Measurements from ENCODE around the gene NAGLU. TPM values are rescaled to one million over a fixed set of nuclear protein-coding genes. Genes with fewer than 3 reads are reported as not detected.

NAGLU gene
- total and polyA plus RNA-seq, 2 experiments from 2014 or later = 76.4 to 121 TPM

GRCh38 chr17:42514279-42514678, 21.8 kb upstream of the NAGLU start:
- no peak overlapping the region for H2AFZ ChIP-seq
- H3K9me2 ChIP-seq (replicated peaks; ENCODE audit: insufficient read depth) = no peaks in the 10 kb centered on the region
- H3K4me2 ChIP-seq = no peak overlapping the region
- TF ChIP-seq EZH2 (IDR thresholded peaks at IDR 0.05; ENCODE audit: borderline replicate concordance) = no peak
- TF ChIP-seq EZH2phosphoT487 (IDR thresholded peaks at IDR 0.05; ENCODE audit: low read depth, severe bottlenecking, unreplicated experiment) = no peak
- TF ChIP-seq, protein P1, sequence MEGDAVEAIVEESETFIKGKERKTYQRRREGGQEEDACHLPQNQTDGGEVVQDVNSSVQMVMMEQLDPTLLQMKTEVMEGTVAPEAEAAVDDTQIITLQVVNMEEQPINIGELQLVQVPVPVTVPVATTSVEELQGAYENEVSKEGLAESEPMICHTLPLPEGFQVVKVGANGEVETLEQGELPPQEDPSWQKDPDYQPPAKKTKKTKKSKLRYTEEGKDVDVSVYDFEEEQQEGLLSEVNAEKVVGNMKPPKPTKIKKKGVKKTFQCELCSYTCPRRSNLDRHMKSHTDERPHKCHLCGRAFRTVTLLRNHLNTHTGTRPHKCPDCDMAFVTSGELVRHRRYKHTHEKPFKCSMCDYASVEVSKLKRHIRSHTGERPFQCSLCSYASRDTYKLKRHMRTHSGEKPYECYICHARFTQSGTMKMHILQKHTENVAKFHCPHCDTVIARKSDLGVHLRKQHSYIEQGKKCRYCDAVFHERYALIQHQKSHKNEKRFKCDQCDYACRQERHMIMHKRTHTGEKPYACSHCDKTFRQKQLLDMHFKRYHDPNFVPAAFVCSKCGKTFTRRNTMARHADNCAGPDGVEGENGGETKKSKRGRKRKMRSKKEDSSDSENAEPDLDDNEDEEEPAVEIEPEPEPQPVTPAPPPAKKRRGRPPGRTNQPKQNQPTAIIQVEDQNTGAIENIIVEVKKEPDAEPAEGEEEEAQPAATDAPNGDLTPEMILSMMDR (IDR thresholded peaks at IDR 0.05; ENCODE audit: poor library complexity) = no peak
- no peak overlapping the region for H3K27ac ChIP-seq
- peaks cover 34% of the 10 kb centered on the region for H3K4me1 ChIP-seq (ENCODE audit: insufficient read depth)
- no peaks in the 10 kb centered on the region for H3K9me3 ChIP-seq (ENCODE audit: low read depth)
- no peak for DNase-seq (ENCODE audit: low spot score)
- H3K4me3 ChIP-seq = no peak overlapping the region
- H4K20me1 ChIP-seq (ENCODE audit: insufficient read depth, poor library complexity, severe bottlenecking) = no peaks in the 10 kb centered on the region
- H3K27me3 ChIP-seq = no peaks in the 10 kb centered on the region
- H3K79me2 ChIP-seq = no peaks in the 10 kb centered on the region
- WGBS (ENCODE audit: low lambda C conversion rate, missing lambda C conversion rate) = 98% methylated on average over 11 of the region's 11 CpGs
- no peaks in the 10 kb centered on the region for H3K36me3 ChIP-seq (replicated peaks; ENCODE audit: insufficient read depth, low read depth)

DNA sequence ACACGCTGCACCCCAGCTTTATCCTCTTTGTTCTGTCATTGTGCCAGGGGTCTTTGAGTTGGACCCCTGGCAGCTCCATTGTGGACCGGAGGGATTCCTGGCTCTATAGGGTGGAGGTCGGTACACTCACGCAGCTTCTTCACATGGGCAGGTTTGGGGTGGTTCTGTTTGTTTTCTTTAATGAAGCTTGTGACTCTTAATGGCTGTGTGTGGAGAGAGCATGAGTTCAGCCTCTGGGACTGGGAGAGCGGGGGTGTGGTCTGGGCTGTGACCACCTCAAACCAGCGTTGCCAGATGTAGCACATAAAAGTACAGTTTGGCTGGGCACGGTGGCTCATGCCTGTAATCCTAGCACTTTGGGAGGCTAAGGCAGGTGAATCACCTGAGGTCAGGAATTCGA, 21.2 kb upstream of the NAGLU start:
- Histone ChIP-seq H3K4me3 (no peak overlapping the region), H3K4me2 (no peak overlapping the region), H4K20me1 (ENCODE audit: insufficient read depth, poor library complexity, severe bottlenecking) (no peaks in the 10 kb centered on the region), H3K4me1 (ENCODE audit: insufficient read depth) (peaks cover 40% of the 10 kb centered on the region), H2AFZ (no peak overlapping the region), H3K9me3 (ENCODE audit: low read depth) (no peaks in the 10 kb centered on the region), H3K79me2 (no peaks in the 10 kb centered on the region), H3K27me3 (no peaks in the 10 kb centered on the region), H3K36me3 (replicated peaks; ENCODE audit: insufficient read depth, low read depth) (no peaks in the 10 kb centered on the region), H3K27ac (no peak overlapping the region), H3K9me2 (replicated peaks; ENCODE audit: insufficient read depth) (no peaks in the 10 kb centered on the region)
- TF ChIP-seq EZH2phosphoT487 (IDR thresholded peaks at IDR 0.05; ENCODE audit: low read depth, severe bottlenecking, unreplicated experiment) (no peak), EZH2 (IDR thresholded peaks at IDR 0.05; ENCODE audit: borderline replicate concordance) (no peak)
- TF ChIP-seq, protein P1 (IDR thresholded peaks at IDR 0.05; ENCODE audit: poor library complexity) = no peak
- 87% methylated on average over 8 of the region's 8 CpGs for WGBS (ENCODE audit: low lambda C conversion rate, missing lambda C conversion rate)
- DNase-seq (ENCODE audit: low spot score) = no peak

- TF ChIP-seq EZH2phosphoT487 (IDR thresholded peaks at IDR 0.05; ENCODE audit: low read depth, severe bottlenecking, unreplicated experiment) (no peak), EZH2 (IDR thresholded peaks at IDR 0.05; ENCODE audit: borderline replicate concordance) (no peak)
- TF ChIP-seq, protein P1 (IDR thresholded peaks at IDR 0.05; ENCODE audit: poor library complexity) = peak; percentile 95
- Histone ChIP-seq H3K36me3 (replicated peaks; ENCODE audit: insufficient read depth, low read depth) (no peaks in the 10 kb centered on the region), H3K4me1 (ENCODE audit: insufficient read depth) (peaks cover 55% of the 10 kb centered on the region), H3K4me3 (no peak overlapping the region), H3K4me2 (peak overlapping the region; percentile 29), H3K9me3 (ENCODE audit: low read depth) (no peaks in the 10 kb centered on the region), H4K20me1 (ENCODE audit: insufficient read depth, poor library complexity, severe bottlenecking) (no peaks in the 10 kb centered on the region), H3K9me2 (replicated peaks; ENCODE audit: insufficient read depth) (no peaks in the 10 kb centered on the region), H3K27ac (peak overlapping the region; percentile 97), H3K27me3 (no peaks in the 10 kb centered on the region), H2AFZ (no peak overlapping the region), H3K79me2 (no peaks in the 10 kb centered on the region)
- WGBS (ENCODE audit: low lambda C conversion rate, missing lambda C conversion rate) = 24% methylated on average over 9 of the region's 9 CpGs
- DNase-seq (ENCODE audit: low spot score) = peak; percentile 85
Measured at GRCh38 chr17:42517516-42517915, 18.5 kb upstream of the NAGLU start.
